ENCODE data around the gene ZGRF1. TPM values are rescaled to one million over a fixed set of nuclear protein-coding genes. Genes with fewer than 3 reads are reported as not detected.
"Not testable (repeated sequence)": the region's sequence is repeated elsewhere in the genome, so short reads cannot be mapped to it uniquely, and the experiment has no call there.

ZGRF1 gene
- total RNA-seq, 2 donors from 2014 or later: 3.4 to 11.4 TPM

DNA sequence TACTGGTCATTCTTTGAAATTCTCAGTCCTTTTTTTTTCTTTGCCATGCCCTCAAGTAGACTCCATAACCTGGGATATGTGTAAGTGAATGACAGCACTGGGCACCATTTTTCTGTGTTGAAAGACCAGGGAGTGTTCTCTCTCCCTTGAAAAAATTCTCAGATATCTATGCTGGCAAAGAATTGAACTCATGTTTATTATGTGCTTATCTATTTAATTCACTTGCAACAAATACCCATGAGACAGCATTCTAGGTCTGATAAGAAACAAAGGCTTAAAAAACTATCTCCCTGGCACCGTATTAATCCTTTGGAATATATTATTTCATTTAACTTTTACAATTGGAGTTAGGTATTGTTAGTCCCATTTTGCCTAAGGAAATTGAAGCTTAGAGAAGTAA is 37.0 kb upstream of the ZGRF1 start:
- Histone ChIP-seq H3K9me3 (no peaks in the 10 kb centered on the region), H3K27ac (no peak overlapping the region), H3K4me1 (no peaks in the 10 kb centered on the region), H3K4me3 (no peak overlapping the region), H3K36me3 (no peaks in the 10 kb centered on the region), H3K9ac (ENCODE audit: low read depth in 2 of 2, low read length in 2 of 2) (no peak overlapping the region), H3K27me3 (no peaks in the 10 kb centered on the region)
- TF ChIP-seq, protein P1, sequence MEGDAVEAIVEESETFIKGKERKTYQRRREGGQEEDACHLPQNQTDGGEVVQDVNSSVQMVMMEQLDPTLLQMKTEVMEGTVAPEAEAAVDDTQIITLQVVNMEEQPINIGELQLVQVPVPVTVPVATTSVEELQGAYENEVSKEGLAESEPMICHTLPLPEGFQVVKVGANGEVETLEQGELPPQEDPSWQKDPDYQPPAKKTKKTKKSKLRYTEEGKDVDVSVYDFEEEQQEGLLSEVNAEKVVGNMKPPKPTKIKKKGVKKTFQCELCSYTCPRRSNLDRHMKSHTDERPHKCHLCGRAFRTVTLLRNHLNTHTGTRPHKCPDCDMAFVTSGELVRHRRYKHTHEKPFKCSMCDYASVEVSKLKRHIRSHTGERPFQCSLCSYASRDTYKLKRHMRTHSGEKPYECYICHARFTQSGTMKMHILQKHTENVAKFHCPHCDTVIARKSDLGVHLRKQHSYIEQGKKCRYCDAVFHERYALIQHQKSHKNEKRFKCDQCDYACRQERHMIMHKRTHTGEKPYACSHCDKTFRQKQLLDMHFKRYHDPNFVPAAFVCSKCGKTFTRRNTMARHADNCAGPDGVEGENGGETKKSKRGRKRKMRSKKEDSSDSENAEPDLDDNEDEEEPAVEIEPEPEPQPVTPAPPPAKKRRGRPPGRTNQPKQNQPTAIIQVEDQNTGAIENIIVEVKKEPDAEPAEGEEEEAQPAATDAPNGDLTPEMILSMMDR (IDR thresholded peaks at IDR 0.05): no peak
- intact Hi-C loops (cut with DNase I): no loop called here
- no peak for DNase-seq

DNA sequence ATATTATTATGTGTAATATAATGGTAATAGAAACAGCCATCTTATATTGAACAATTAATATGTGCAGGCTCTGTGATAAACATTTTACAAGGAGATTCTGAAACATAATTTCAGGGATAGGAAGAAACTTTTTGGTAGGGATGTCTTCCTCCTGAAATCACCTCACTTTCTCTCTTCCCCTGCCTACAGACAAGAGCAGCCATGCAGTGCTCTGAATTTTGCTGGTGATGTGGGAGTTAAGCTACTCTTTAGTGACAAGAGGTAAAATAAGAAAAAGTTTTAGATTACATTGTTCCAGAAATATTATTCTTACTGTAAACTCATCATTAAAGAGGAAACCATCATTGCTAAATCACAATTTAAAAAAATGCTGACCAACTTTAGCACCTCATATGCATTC is 36.4 kb upstream of the ZGRF1 start:
- intact Hi-C loops (cut with DNase I): no loop called here
- TF ChIP-seq, protein P1 (IDR thresholded peaks at IDR 0.05): no peak
- H3K4me3 ChIP-seq: no peak overlapping the region
- H3K27me3 ChIP-seq: no peaks in the 10 kb centered on the region
- DNase-seq: no peak
- no peaks in the 10 kb centered on the region for H3K36me3 ChIP-seq
- H3K27ac ChIP-seq: no peak overlapping the region
- no peak overlapping the region for H3K9ac ChIP-seq (ENCODE audit: low read depth in 2 of 2, low read length in 2 of 2)
- no peaks in the 10 kb centered on the region for H3K4me1 ChIP-seq
- H3K9me3 ChIP-seq: no peaks in the 10 kb centered on the region

DNA sequence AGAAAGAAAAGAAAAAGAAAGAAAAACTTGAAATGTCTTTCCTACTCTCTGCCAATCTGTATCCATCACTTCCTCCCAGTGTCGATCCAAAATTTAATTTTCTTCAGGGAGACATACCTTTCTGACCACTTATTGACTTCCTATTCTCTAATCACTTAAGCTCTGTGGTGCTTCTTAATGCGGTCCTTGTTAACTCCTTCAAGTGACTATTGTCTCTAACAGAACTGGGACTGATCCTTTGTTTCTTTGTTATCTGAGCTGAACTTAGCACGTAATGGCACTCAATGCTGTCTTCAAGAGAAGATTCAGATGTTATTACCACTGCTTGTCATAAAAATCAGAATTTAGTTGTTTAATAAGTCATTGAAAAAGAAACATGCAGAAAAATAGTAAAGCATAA is 31.4 kb upstream of the ZGRF1 start:
- no peak overlapping the region for H3K4me3 ChIP-seq
- no peaks in the 10 kb centered on the region for H3K4me1 ChIP-seq
- H3K9ac ChIP-seq (ENCODE audit: low read depth in 2 of 2, low read length in 2 of 2): no peak overlapping the region
- intact Hi-C loops (cut with DNase I): no loop called here
- TF ChIP-seq, protein P1 (IDR thresholded peaks at IDR 0.05): no peak
- H3K36me3 ChIP-seq: no peaks in the 10 kb centered on the region
- no peaks in the 10 kb centered on the region for H3K9me3 ChIP-seq
- DNase-seq: no peak
- H3K27me3 ChIP-seq: no peaks in the 10 kb centered on the region
- no peak overlapping the region for H3K27ac ChIP-seq

DNA sequence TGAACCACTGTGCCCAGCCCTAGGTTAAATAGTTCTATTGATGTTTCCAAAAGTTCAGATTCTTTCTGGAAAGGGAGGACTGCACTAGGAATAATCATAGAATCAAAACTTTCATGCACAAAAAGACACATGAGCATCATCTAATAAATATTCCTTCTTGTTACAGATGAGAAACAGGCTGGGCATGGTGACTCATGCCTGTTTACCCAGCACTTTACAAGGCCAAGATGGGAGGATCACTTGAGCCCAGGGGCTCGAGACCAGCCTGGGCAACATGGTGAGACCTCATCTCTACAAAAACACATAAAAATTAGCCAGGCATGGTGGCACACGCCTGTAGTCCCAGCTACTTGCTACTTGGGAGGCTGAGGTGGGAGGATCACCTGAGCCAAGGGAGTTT is 27.9 kb upstream of the ZGRF1 start:
- TF ChIP-seq, protein P1 (IDR thresholded peaks at IDR 0.05): no peak
- Histone ChIP-seq H3K4me3 (no peak overlapping the region), H3K4me1 (no peaks in the 10 kb centered on the region), H3K9me3 (no peaks in the 10 kb centered on the region), H3K27me3 (no peaks in the 10 kb centered on the region), H3K9ac (ENCODE audit: low read depth in 2 of 2, low read length in 2 of 2) (no peak overlapping the region), H3K36me3 (no peaks in the 10 kb centered on the region), H3K27ac (no peak overlapping the region)
- DNase-seq: no peak
- intact Hi-C loops (cut with DNase I): no loop called here

DNA sequence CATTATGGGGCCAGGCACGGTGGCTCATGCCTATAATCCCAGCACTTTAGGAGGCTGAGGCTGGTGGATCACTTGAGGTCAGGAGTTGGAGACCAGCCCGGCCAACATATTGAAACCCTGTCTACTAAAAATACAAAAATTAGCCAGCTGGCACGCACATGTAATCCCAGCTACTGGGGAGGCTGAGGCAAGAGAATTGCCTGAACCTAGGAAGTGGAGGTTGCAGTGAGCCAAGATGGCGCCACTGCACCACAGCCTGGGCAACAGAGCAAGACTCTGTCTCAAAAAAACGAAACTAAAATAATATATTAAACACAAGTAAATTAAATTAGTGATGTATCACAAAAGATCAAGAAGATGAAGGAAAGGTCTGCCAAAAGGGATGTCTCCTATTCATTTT is 19.4 kb upstream of the ZGRF1 start:
- H3K9ac ChIP-seq (ENCODE audit: low read depth in 2 of 2, low read length in 2 of 2); H3K4me1 ChIP-seq; H3K9me3 ChIP-seq; intact Hi-C loops (cut with DNase I); H3K27me3 ChIP-seq; H3K4me3 ChIP-seq; DNase-seq; H3K27ac ChIP-seq: not testable (repeated sequence)
- peaks cover 14% of the 10 kb centered on the region for H3K36me3 ChIP-seq

DNA sequence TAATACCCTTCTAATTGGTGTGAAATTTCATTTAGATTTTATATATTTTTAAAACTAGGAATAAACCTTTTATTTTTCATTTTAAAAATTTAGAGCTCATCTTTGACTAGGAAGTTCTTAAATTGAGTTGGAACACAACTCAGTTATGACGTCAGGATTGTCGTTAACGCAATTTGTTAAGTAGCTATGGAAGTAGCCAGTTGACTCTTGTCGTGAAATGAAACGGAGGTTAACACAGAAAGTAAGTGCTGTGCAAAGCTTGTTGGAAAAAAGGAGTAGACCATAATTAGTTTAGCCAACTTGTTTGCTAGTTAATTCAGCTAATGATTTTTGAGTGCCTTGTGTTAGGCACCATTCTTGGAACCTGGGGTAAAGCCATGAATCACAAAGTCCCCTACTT is 18.6 kb upstream of the ZGRF1 start:
- Histone ChIP-seq H3K9ac (ENCODE audit: low read depth in 2 of 2, low read length in 2 of 2) (no peak overlapping the region), H3K27ac (no peak overlapping the region), H3K4me3 (no peak overlapping the region), H3K36me3 (peaks cover 18% of the 10 kb centered on the region), H3K4me1 (no peaks in the 10 kb centered on the region), H3K9me3 (no peaks in the 10 kb centered on the region), H3K27me3 (no peaks in the 10 kb centered on the region)
- intact Hi-C loops (cut with DNase I): no loop called here
- DNase-seq: no peak
- TF ChIP-seq, protein P1 (IDR thresholded peaks at IDR 0.05): no peak
